HepG2 (cell line): ENCODE measurements around the gene STK11. TPM values are rescaled to one million over a fixed set of nuclear protein-coding genes. Genes with fewer than 3 reads are reported as not detected.

Experiments used
- ATAC-seq: fragments of 200-7000 bp; cut with Tn5 transposase; 3 replicates; pipeline ENCODE4 v1.9.1; 2020; ENCODE audit warnings: mild to moderate bottlenecking, moderate library complexity
- BruUV-seq: library from RNA; stranded (reverse); fragments of 400-500 nt; replicated peaks from 2 replicates; lab custom pipeline; 2021; lab: Mats Ljungman, UMichigan
- CTCF ChIA-PET: fragments of 300-600 bp; formaldehyde crosslinking; extraction: SDS; loops from one replicate; lab custom pipeline; 2021; ENCODE audit warnings: low total read pairs, inconsistent platforms, low intra/inter-chr PET ratio; lab: Yijun Ruan, JAX
- POLR2A ChIA-PET: fragments of 350-600 bp; sonication (Branson Sonifier 250); formaldehyde crosslinking; loops from one replicate; lab custom pipeline; 2020; ENCODE audit warnings: antibody characterized with exemption, inconsistent platforms; lab: Yijun Ruan, JAX
- DNase-seq: peaks from one replicate; pipeline ENCODE4 v3.0.0-alpha.2; 2015; ENCODE audit warnings: low spot score
- FAIRE-seq: peaks from 3 replicates; lab custom pipeline; 2011; peaks lifted over from hg19 to GRCh38; lab: Jason Lieb, UNC
- H2AFZ ChIP-seq: one replicate; pipeline ENCODE4 v1.6.1; 2011; ENCODE audit warnings: low read length, inconsistent platforms
- H3K27ac ChIP-seq: fragments of 300-600 bp; 3 replicates; pipeline ENCODE4 v1.8.0; 2011; ENCODE audit warnings: mixed run types, mild to moderate bottlenecking, mixed read lengths, low read length, inconsistent platforms; ENCODE audit not compliant: insufficient read depth; ENCODE audit errors: extremely low read length
- H3K27me3 ChIP-seq, 2 experiments: fragments of 200-600 bp in 1 of 2; 2 replicates in 1 of 2; 3 replicates in 1 of 2; pipeline versions ENCODE4 v1.6.0 to v1.8.0; 2011; ENCODE audit warnings: low read length in 2 of 2, mild to moderate bottlenecking in 2 of 2, moderate library complexity in 2 of 2, inconsistent platforms in 1 of 2; ENCODE audit not compliant: insufficient read depth in 2 of 2, control insufficient read depth in 1 of 2
- H3K36me3 ChIP-seq, 2 experiments: fragments of 200-600 bp in 1 of 2; replicated peaks in 1 of 2; 2 replicates in 1 of 2; 3 replicates in 1 of 2; pipeline versions ENCODE4 v1.5.1 to v1.8.0; 2011; ENCODE audit warnings: low read length in 2 of 2, inconsistent platforms in 1 of 2; ENCODE audit not compliant: insufficient read depth in 2 of 2, control insufficient read depth in 1 of 2
- H3K4me1 ChIP-seq: 2 replicates; pipeline ENCODE4 v1.5.1; 2012; ENCODE audit warnings: low read length, inconsistent platforms; ENCODE audit not compliant: insufficient read depth
- H3K4me2 ChIP-seq: 2 replicates; pipeline ENCODE4 v1.6.0; 2011; ENCODE audit warnings: low read depth, low read length, inconsistent platforms
- H3K4me3 ChIP-seq, 3 experiments: fragments of 200-600 bp in 1 of 3; sonication (generic), shearing (Covaris generic) in 1 of 3; replicated peaks in 1 of 3; 2 replicates each; pipeline ENCODE4 v1.5.1; 2011 to 2016; ENCODE audit warnings: low read length in 3 of 3, inconsistent platforms in 2 of 3, low read depth in 2 of 3, mild to moderate bottlenecking in 2 of 3, control low read depth in 1 of 3, mixed read lengths in 1 of 3; ENCODE audit not compliant: insufficient read depth in 1 of 3
- H3K79me2 ChIP-seq: one replicate; pipeline ENCODE4 v1.6.1; 2011; ENCODE audit warnings: low read length, inconsistent platforms; ENCODE audit not compliant: insufficient read depth
- H3K9ac ChIP-seq: 2 replicates; pipeline ENCODE4 v1.6.0; 2011; ENCODE audit warnings: mild to moderate bottlenecking, low read depth, low read length, inconsistent platforms; ENCODE audit not compliant: insufficient read depth
- H3K9me3 ChIP-seq: 2 replicates; pipeline ENCODE4 v1.5.1; 2012; ENCODE audit warnings: mild to moderate bottlenecking, low read length
- H4K20me1 ChIP-seq: 2 replicates; pipeline ENCODE4 v1.6.0; 2011; ENCODE audit warnings: inconsistent platforms, mild to moderate bottlenecking, low read length, moderate library complexity; ENCODE audit not compliant: insufficient read depth
- CHD2 ChIP-seq: IDR thresholded peaks from 2 replicates; pipeline ENCODE4 v1.6.1; 2011; ENCODE audit warnings: low read depth, low read length, improper control_type of control experiment
- NCOA2 ChIP-seq: sonication (generic); formaldehyde crosslinking; IDR thresholded peaks from 2 replicates; pipeline ENCODE4 v1.8.0; 2022; ENCODE audit warnings: inconsistent platforms
- NRL ChIP-seq: sonication (generic); formaldehyde crosslinking; IDR thresholded peaks from 2 replicates; pipeline ENCODE4 v1.5.0; 2020; ENCODE audit warnings: missing genetic modification reagents, mild to moderate bottlenecking, moderate library complexity, borderline replicate concordance
- PHF8 ChIP-seq: sonication (generic); formaldehyde crosslinking; IDR thresholded peaks from 2 replicates; pipeline ENCODE4 v1.5.0; 2020; ENCODE audit warnings: missing genetic modification reagents
- U2AF1 ChIP-seq: fragments of 200-400 bp; formaldehyde crosslinking; optimal IDR thresholded peaks from 2 replicates; pipeline ENCODE3; 2017; ENCODE audit warnings: mild to moderate bottlenecking, low read depth, low read length
- ZFP82 ChIP-seq: sonication (generic); formaldehyde crosslinking; IDR thresholded peaks from 2 replicates; pipeline ENCODE4 v1.5.1; 2020; ENCODE audit warnings: mild to moderate bottlenecking, missing genetic modification reagents, borderline replicate concordance
- ZFP90 ChIP-seq: sonication (generic); formaldehyde crosslinking; IDR thresholded peaks from 2 replicates; pipeline ENCODE4 v1.8.0; 2022; ENCODE audit warnings: missing genetic modification reagents, mild to moderate bottlenecking, inconsistent platforms, borderline replicate concordance
- ZNF788 ChIP-seq: sonication (generic); formaldehyde crosslinking; IDR thresholded peaks from 2 replicates; pipeline ENCODE4 v1.5.0; 2020; ENCODE audit warnings: mild to moderate bottlenecking, missing genetic modification reagents, borderline replicate concordance
- ZNF792 ChIP-seq: IDR thresholded peaks from 2 replicates; pipeline ENCODE4 v1.6.1; 2016
- whole genome bisulfite sequencing: methylation state at CpG from one replicate; pipeline ENCODE4 v1.1.6; 2017; ENCODE audit warnings: low lambda C conversion rate; 5-methylcytosine and 5-hydroxymethylcytosine counted together
- in situ Hi-C: cut with HindIII; loops from 2 replicates; pipeline ENCODE4 v1.10.0; 2017; ENCODE audit warnings: low pct_unique_long_range_greater_than_20kb; ENCODE audit not compliant: extremely low pct_ligation_motif_present
- intact Hi-C: fragments of 100-400 bp; cut with micrococcal nuclease; formaldehyde crosslinking; loops from one replicate; pipeline ENCODE4 v1.10.0; 2022; ENCODE audit not compliant: unreplicated experiment
- polyA plus RNA-seq, 8 experiments: library from polyadenylated mRNA; depleted of rRNA in 3 of 8; stranded (reverse) in 7 of 8; unstranded in 1 of 8; fragments of >200 nt; fragmentation: Illumina TruSeq in 4 of 8; extraction: Trizol in 4 of 8; gene quantifications; 2 replicates each; pipeline versions ENCODE4 v1.2.1 to v1.2.3, GENCODE V29; 2011 to 2016; ENCODE audit warnings: low read depth in 4 of 8, missing spikeins in 1 of 8, mixed read lengths in 1 of 8; ENCODE audit not compliant: insufficient read depth in 1 of 8
- total RNA-seq, 5 experiments: library from RNA; depleted of rRNA; stranded (reverse); fragments of >200 nt; fragmentation: Illumina TruSeq; extraction: Trizol; gene quantifications; 2 replicates each; pipeline ENCODE4 v1.2.3, GENCODE V29; 2016; ENCODE audit warnings: low read depth in 1 of 5
- TF ChIP-seq, protein P1 (sequence below): sonication (generic); formaldehyde crosslinking; IDR thresholded peaks from 2 replicates; pipeline ENCODE4 v1.5.0; 2020; ENCODE audit warnings: missing genetic modification reagents
- TF ChIP-seq, protein P2 (sequence below): sonication (generic); formaldehyde crosslinking; IDR thresholded peaks from 2 replicates; pipeline ENCODE4 v1.8.1; 2023; ENCODE audit warnings: missing genetic modification reagents, mild to moderate bottlenecking, borderline replicate concordance

Gene STK11
- total and polyA plus RNA-seq, 2 of the 13 experiments (the other 11 are each of a cell fraction or from before 2014, with no cell fraction given) = 27.5 to 43.6 TPM

DNA sequence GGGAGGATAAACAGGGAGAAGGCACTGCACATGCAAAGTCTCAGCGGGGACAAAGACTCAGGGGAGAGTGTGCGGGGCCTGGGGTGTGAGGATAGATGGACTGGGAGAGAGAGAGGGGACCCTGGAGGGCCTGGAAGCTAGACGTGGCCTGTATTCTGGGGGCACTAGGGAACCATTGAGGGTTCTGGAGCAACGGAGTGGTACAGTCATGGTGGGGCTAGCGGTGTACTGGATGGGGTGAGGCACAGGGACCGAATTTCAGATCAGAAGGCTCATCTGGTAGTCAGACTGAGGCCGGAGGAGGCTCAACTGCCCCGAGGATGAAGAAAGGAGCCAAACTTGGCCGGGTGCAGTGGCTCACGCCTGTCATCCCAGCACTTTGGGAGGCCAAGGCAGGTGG lies 23.5 kb upstream of the STK11 start:
- ChIA-PET CTCF (no interaction called here), POLR2A (no interaction called here)
- Histone ChIP-seq H3K27me3 (no peaks in the 10 kb centered on the region), H3K79me2 (no peaks in the 10 kb centered on the region), H3K4me3 (no peak overlapping the region), H4K20me1 (no peaks in the 10 kb centered on the region), H3K9ac (no peak overlapping the region), H3K27ac (no peak overlapping the region), H3K36me3 (no peaks in the 10 kb centered on the region), H2AFZ (no peak overlapping the region), H3K4me2 (no peak overlapping the region), H3K4me1 (peaks cover 40% of the 10 kb centered on the region), H3K9me3 (no peaks in the 10 kb centered on the region)
- BruUV-seq = no TSS peak
- no peak for TF ChIP-seq NCOA2 (CRISPR knock-in tag)
- no peak for TF ChIP-seq ZNF792
- no peak for TF ChIP-seq ZFP90
- no peak for TF ChIP-seq CHD2
- no peak for TF ChIP-seq U2AF1
- no peak for TF ChIP-seq NRL (CRISPR knock-in tag)
- TF ChIP-seq ZNF788 = no peak
- TF ChIP-seq ZFP82 (CRISPR knock-in tag) = no peak
- TF ChIP-seq, protein P1, sequence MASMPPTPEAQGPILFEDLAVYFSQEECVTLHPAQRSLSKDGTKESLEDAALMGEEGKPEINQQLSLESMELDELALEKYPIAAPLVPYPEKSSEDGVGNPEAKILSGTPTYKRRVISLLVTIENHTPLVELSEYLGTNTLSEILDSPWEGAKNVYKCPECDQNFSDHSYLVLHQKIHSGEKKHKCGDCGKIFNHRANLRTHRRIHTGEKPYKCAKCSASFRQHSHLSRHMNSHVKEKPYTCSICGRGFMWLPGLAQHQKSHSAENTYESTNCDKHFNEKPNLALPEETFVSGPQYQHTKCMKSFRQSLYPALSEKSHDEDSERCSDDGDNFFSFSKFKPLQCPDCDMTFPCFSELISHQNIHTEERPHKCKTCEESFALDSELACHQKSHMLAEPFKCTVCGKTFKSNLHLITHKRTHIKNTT = no peak
- TF ChIP-seq, protein P2, sequence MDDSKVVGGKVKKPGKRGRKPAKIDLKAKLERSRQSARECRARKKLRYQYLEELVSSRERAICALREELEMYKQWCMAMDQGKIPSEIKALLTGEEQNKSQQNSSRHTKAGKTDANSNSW (CRISPR knock-in tag) = no peak
- TF ChIP-seq PHF8 (CRISPR knock-in tag) = no peak
- in situ Hi-C loops (no loop called here), intact Hi-C loops (no loop called here)
- DNase-seq (no peak), FAIRE-seq (no peak), ATAC-seq (no peak)
- WGBS = 83% methylated on average over 10 of the region's 10 CpGs
